Testis (tissue), 3 donors: Measurements from ENCODE around the gene TMEM121. TPM values are rescaled to one million over a fixed set of nuclear protein-coding genes. Genes with fewer than 3 reads are reported as not detected.

Source experiments
- DNase-seq: peaks from one replicate; pipeline ENCODE4 v3.0.0-alpha.2; 2019
- H3K27ac ChIP-seq, 2 donors: fragments of 200-600 bp; sonication (generic); one replicate each; pipeline ENCODE4 v1.5.1; 2019
- H3K27me3 ChIP-seq: fragments of 200-600 bp; sonication (generic); one replicate; pipeline ENCODE4 v1.5.1; 2019
- H3K36me3 ChIP-seq: fragments of 200-600 bp; sonication (generic); one replicate; pipeline ENCODE4 v1.5.1; 2017; ENCODE audit warnings: low read depth; ENCODE audit errors: missing control alignments
- H3K4me1 ChIP-seq: fragments of 200-600 bp; sonication (generic); one replicate; pipeline ENCODE4 v1.5.1; 2019
- H3K4me3 ChIP-seq, 2 donors: fragments of 200-600 bp; sonication (generic); one replicate each; pipeline ENCODE4 v1.5.1; 2017 to 2019
- H3K9me3 ChIP-seq: fragments of 200-600 bp; sonication (generic); one replicate; pipeline ENCODE4 v1.5.1; 2017
- CTCF ChIP-seq, 3 experiments: fragments of 450-650 bp in 2 of 3; fragments of 200-600 bp in 1 of 3; sonication (generic) in 1 of 3; IDR thresholded peaks; one replicate each; pipeline ENCODE4 v1.5.1; 2016 to 2019; ENCODE audit warnings: antibody characterized with exemption in 3 of 3, mild to moderate bottlenecking in 2 of 3, moderate library complexity in 1 of 3
- POLR2A ChIP-seq: fragments of 450-650 bp; IDR thresholded peaks from one replicate; pipeline ENCODE4 v1.6.1; 2017; ENCODE audit warnings: antibody characterized with exemption, mild to moderate bottlenecking, moderate library complexity
- WGBS, 2 donors: methylation state at CpG; one replicate each; pipeline ENCODE4 v1.1.5; 2018; 5-methylcytosine and 5-hydroxymethylcytosine counted together
- intact Hi-C: fragments of 100-400 bp; cut with DNase I; formaldehyde crosslinking; loops from one replicate; pipeline ENCODE4 v1.15.1; 2023; ENCODE audit warnings: low total_unique reads
- polyA plus RNA-seq: library from polyadenylated mRNA; stranded (reverse); fragments of 350-450 nt; fragmentation: Illumina TruSeq; extraction: RNeasy Lipid Tissue Mini Kit (QIAGEN cat#74804); gene quantifications from one replicate; pipeline ENCODE4 v1.2.3, GENCODE V29; 2014; ENCODE audit warnings: low read depth, low replicate concordance; ENCODE audit not compliant: insufficient read depth
- total RNA-seq, 2 donors: library from RNA; depleted of rRNA; stranded (reverse); fragments of >200 nt; gene quantifications; one replicate each; pipeline ENCODE4 v1.2.3, GENCODE V29; 2016

Gene TMEM121
- total and polyA plus RNA-seq, 3 donors from 2014 or later: 1.4 to 4.8 (median 3.7) TPM

GRCh38 chr14:105529319-105529568 is 2.9 kb downstream of the TMEM121 start:
- Histone ChIP-seq H3K27me3 (no peaks in the 10 kb centered on the region), H3K4me3 (peak overlapping the region in 1 of 2 donors; percentile 20), H3K9me3 (no peaks in the 10 kb centered on the region), H3K4me1 (peaks cover 22% of the 10 kb centered on the region), H3K27ac (no peak overlapping the region), H3K36me3 (no peaks in the 10 kb centered on the region)
- 20 to 42% methylated on average over 2 to 24 of the region's 24 CpGs for WGBS, 2 donors
- TF ChIP-seq POLR2A: no peak
- TF ChIP-seq CTCF (IDR thresholded peaks at IDR 0.05): no peak
- DNase-seq: no peak
- intact Hi-C loops: loop anchor here (5.0 kb wide), 1 partner anchor 327 kb away; no protein-coding TSS in a partner anchor

GRCh38 chr14:105529569-105530284 is 3.3 kb downstream of the TMEM121 start:
- no peak overlapping the region for H3K27ac ChIP-seq
- 0 to 51% methylated on average over 1 to 39 of the region's 63 CpGs for WGBS, 2 donors

GRCh38 chr14:105530285-105531087 is 4.1 kb downstream of the TMEM121 start:
- no peaks in the 10 kb centered on the region for H3K9me3 ChIP-seq
- DNase-seq: no peak
- intact Hi-C loops: no loop called here
- no peaks in the 10 kb centered on the region for H3K27me3 ChIP-seq
- TF ChIP-seq CTCF (IDR thresholded peaks at IDR 0.05) (no peak), POLR2A (no peak)
- H3K4me3 ChIP-seq: no peak overlapping the region
- no peaks in the 10 kb centered on the region for H3K36me3 ChIP-seq
- no peak overlapping the region for H3K27ac ChIP-seq
- H3K4me1 ChIP-seq: peaks cover 22% of the 10 kb centered on the region
- 58 to 81% methylated on average over 8 to 19 of the region's 19 CpGs for WGBS, 2 donors

More at GRCh38 chr14:105529569-105530284, 3.3 kb downstream of the TMEM121 start:
- intact Hi-C loops: loop anchor here (5.0 kb wide), 1 partner anchor 327 kb away; no protein-coding TSS in a partner anchor
- H3K4me1 ChIP-seq: peaks cover 22% of the 10 kb centered on the region
- DNase-seq: no peak
- no peaks in the 10 kb centered on the region for H3K27me3 ChIP-seq
- peak overlapping the region in 1 of 2 donors; percentile 20 for H3K4me3 ChIP-seq
- no peak for TF ChIP-seq CTCF (IDR thresholded peaks at IDR 0.05)
- no peak for TF ChIP-seq POLR2A
- H3K36me3 ChIP-seq: no peaks in the 10 kb centered on the region
- H3K9me3 ChIP-seq: no peaks in the 10 kb centered on the region

- Histone ChIP-seq H3K4me3 (no peak overlapping the region), H3K9me3 (no peaks in the 10 kb centered on the region), H3K36me3 (no peaks in the 10 kb centered on the region), H3K27me3 (no peaks in the 10 kb centered on the region), H3K4me1 (peaks cover 16% of the 10 kb centered on the region), H3K27ac (no peak overlapping the region)
- intact Hi-C loops: no loop called here
- TF ChIP-seq CTCF (IDR thresholded peaks at IDR 0.05) (no peak), POLR2A (no peak)
- WGBS, 2 donors: 94 to 95% methylated on average over 7 to 30 of the region's 30 CpGs
- no peak for DNase-seq
Observed at GRCh38 chr14:105531088-105531893, 4.9 kb downstream of the TMEM121 start.
